Renal cortex interstitium (tissue), 11 donors: ENCODE results near the gene KIRREL1. TPM values are rescaled to one million over a fixed set of nuclear protein-coding genes. Genes with fewer than 3 reads are reported as not detected.
A peak's percentile ranks its signal among the peaks of the same experiment; 100 is the strongest.

Source experiments
- DNase-seq, 11 donors: peaks; one replicate each; pipeline ENCODE4 v3.0.0-alpha.2; 2013; ENCODE audit warnings: low read depth in 9 of 11, low spot score in 4 of 11; ENCODE audit errors: extremely low read depth in 1 of 11
- polyA plus RNA-seq, 3 donors: library from polyadenylated mRNA; unstranded; fragments of 120-200 nt; gene quantifications; one replicate each; pipeline ENCODE4 v1.2.1, GENCODE V29; 2013; ENCODE audit not compliant: insufficient read length in 3 of 3

The KIRREL1 gene
- polyA plus RNA-seq, 3 donors, result 171 to 186 (median 179) TPM

DNA sequence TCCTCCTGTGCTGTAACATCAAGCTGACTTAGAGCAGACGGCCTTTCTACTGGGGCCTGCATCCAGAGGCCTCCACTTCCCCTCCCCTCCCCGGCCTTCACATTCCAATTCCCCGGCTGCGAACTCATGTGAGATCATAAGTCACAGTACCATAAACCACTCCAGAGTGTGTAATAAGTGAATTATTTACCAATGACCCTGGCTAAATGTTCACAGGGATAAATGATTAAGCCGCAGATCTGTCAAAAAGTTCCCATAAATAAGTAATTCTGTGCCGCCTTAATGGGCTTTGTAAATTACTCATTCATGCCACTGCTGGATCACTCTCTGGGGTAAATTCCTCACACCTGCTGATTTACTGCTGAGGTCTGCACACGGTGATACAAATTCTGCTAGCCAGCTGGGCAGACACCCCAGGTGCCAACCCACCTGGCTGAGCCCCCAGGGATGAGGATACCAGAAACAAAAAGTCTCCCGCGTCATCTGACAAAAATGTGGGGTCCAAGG, 27.4 kb upstream of the KIRREL1 start:
- peak; percentile 67 to 92 (median 76) for DNase-seq

DNA sequence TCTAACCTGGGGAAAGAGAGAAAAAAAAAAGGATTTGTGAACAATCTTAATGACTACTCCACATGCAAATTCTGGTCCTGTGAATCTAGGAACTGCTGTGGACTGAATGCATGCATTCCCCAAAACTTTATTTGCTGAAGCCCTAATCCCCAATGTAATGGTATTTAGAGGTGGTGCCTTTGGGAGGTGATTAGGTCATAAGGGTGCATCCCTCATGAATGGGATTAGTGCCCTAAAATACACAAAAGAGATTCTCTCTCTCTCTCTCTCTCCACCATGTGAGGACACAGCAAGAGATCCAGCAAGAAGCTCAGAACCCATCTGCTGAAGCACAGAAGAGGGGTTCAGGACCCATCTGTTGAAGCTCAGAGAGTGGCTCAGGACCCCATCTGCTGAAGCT, 26.2 kb upstream of the KIRREL1 start:
- no peak for DNase-seq

DNA sequence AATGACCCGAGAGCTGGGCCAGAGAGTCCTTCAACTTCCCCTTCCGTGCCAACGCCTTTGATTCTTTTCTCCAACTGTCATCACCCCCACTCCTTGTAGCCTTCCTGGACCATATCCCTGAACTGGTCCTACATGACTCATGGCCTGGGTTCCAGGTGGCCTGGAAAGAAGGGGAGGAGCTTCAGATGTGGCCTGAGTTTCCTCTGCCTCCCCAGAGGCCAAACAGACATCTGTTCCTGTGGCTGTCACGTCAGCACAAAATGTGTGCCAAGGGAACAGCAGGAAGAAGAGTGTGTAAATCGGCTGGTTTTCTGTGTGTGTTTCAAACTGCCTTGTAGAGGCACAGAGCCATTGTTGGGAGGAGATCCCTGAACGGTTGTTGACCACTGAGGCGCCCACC, 24.9 kb upstream of the KIRREL1 start:
- no peak for DNase-seq

DNA sequence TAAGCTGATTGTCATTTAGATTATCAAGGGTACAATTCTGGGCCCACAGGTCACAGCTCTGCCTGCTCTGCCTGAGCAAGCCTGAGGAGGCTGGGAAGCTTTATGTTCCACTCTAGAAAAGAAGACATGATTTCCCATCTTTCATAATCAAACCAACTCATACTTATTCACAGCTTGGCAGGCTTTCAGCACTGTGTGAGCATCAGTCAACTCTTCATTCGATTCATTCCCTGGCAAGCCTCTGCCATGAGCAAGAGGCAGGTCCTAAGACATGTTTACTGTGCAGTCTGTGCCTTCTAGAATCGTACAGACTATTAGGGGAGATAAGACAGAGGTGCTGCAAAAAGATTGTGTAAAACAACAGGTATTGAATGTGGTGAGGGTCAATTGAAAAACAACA, 24.5 kb upstream of the KIRREL1 start:
- DNase-seq, result no peak

DNA sequence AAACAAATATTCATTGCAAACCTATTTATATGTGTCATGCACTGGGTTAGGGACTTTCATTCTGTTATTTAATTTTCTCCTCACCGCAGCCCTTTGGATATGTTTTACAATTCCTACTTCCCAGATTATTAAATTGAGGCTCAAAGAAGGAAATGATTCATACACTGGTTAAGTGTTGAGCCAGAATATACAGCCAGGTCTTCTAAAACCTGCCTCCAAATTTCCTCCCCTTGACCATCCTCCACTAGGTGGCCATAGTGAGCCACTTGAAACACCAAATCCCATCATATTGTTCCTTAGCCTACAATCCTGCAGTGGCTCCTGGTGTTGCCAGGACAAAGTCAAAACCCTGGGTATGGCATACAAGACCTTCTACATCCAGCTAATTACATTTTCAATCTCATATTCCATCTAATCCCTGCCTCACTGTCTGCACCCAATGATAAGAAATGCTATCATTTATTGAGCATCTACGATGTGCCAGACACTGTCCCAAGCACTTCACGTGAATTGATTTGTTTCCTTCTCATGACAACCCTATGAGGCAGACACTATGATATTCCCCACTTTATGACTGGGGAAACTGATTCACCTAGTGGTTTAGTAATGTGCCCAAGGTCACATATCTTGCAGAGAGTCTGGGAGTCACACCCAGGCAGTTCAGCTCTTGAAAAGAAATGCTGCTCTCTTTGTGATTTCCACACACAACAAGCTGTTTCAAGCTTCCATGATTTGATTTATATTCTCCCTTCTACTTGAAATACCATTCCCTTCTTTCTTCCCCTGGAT, 23.6 kb upstream of the KIRREL1 start:
- peak in 1 of 11 donors; percentile 68 for DNase-seq

DNA sequence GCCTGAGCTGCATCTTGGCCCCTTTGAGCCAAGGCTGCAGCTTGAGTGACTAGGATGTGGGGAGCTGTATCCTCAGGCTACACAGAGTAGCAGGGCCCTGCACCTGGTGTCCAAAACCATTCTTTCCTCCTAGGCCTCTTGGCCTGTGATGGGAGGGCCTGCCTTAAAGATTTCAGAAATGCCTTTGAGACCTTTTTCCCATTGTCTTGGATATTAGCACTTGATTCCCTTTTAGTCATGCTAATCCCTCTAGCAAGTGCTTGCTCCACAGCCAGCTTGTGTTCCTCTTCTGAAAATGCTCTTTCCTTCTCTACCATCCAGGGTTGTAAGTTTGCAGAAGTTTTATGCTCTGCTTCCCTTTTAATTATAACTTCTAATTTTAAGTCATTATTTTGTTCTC, 21.7 kb upstream of the KIRREL1 start:
- DNase-seq, result no peak

DNA sequence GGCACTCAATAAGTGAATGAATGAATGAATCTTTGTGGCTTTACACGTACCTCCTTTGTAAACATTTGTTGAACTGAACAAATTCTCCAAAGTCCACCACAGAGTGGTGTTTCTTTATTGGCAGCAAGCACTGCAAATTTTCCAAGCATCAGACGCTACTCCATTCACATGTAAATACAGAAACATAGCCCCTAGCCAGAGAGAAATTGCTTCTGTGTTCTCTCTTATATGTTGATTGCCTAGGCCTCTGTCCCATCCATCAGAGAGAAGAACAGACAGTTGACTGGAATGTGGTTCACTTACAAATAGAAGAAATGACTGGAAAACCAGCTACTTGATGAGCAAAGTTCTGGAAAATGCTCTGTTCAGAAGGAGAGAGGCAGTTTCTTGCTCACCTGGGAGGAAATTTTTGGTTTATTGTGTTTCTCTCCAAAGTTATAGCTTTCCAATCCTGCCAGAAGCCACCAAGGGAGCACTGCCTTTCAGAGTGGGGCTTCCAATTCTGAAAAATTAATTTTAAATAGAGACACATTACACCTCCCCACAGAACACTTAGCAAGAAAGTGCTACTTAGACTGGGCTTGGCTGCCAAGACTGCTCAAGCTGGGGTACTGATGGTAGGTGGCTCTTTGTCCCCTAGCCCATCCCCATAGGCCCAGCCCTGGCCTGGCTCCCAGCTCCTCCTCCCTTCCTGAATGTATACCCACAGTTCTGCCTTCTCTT, 18.1 kb upstream of the KIRREL1 start:
- DNase-seq, result no peak

DNA sequence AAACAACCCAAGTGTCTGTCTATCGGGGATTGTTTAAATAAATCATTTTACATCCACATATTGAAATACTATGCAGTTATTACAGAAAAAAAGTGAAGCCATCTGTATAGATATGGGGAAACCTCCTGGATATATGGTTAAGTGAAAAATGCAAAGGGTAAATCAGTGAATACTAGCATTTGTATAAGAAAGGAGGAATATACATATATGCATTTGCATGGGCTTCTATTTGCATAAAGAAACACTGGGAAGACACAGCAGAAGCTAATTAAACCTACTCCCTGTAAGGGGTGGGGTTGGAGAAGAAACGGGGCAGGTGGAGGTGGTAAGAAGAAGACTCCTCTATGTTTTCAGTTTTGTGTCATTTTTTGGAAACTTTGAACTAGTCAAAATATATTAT, 16.6 kb upstream of the KIRREL1 start:
- no peak for DNase-seq

DNA sequence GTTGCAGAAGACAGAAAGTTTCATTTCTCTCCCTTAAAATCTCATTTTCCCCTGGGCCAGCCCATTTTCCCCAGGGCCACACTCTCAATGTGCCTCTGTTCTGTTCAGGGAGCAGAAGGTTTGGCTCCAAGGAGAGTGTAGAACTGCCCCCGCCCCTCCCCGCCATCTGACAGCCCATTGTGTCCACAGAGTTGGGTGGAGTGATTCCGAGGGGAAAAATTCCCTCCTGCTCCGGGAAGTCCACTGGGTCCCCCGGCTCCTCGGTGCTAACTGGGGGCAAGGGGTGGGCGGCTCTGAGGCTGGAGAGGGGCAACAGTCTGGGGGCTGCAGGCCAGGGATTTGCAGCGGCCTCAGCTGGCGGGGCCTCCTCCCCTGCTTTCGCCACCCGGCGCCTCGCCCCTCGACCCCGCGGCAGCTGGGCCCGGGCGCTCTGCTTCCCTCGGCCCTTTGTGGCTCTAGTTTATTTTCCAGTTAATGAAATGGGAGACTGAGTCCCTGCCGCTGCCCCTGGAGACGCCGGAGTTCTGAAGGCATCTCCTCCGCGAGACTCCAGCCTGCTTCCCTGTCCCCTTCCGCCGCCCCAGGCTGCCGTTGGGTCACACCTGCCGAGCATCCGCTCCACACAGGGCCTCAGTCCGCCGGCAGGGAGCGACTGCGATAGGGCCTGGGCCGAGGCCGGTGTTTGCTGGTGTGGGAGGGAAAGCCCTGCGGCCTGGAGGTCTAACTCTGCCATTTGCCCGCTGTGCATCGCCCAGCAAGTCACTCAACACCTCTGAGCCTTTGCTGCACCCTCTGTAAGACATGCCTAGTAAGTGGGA, 14.7 kb upstream of the KIRREL1 start:
- DNase-seq, result no peak

DNA sequence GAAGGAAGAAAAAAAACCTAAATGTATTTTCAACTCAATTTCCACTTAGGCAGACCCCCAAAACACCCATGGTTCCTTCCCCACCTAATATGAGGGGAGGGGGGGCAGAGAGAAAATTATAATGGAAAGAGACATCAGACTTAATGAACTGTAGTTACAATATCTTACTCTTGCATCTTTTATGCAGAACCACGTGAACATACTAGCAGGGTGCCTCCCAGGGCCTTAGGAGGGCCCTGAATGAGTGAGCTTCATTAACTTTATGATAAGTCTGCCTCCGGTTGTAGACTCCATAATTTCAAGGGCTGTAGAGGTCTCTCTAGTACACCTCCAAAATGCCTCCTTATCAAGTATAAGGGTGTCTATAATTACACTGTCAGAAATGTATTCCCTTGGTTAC, 11.3 kb upstream of the KIRREL1 start:
- DNase-seq, result no peak

DNA sequence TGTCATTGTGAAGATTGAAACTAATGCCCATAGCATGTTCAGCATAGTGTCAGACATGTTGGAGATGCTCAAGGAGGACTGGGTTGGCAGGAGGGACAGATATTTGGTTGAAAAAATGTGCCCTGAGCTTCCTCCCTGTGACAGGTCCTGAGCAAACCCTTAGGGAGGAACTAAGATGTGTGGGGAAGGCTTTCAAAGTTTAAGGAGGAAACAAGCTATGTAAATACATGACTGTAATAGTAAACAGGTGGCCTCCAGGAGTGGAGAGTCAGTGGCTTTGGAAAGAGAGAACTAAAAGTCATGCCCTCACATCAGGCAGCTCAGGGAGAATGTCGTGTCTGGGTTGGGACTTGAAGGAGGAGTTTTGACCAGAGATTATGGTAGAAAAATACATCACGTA, 9.7 kb upstream of the KIRREL1 start:
- no peak for DNase-seq

DNA sequence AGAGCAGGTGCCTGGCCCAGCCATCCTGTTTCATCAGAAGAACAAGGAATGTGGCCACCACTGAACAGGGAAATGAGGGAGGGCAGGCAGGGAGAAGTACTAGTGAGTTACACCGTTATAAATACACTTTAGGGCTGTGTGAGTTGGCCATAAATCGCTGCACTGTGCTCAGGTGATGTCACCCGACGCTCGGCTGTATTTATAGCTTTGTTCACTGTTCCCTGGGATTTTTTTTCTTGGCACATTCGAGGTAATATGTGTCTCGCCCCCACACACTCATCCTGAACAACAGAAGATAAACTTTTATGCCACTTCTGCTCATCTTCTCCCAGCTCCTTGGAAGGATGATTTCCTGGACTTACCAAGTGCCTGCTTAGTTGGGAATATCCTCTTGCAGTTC, 9.0 kb upstream of the KIRREL1 start:
- no peak for DNase-seq

DNA sequence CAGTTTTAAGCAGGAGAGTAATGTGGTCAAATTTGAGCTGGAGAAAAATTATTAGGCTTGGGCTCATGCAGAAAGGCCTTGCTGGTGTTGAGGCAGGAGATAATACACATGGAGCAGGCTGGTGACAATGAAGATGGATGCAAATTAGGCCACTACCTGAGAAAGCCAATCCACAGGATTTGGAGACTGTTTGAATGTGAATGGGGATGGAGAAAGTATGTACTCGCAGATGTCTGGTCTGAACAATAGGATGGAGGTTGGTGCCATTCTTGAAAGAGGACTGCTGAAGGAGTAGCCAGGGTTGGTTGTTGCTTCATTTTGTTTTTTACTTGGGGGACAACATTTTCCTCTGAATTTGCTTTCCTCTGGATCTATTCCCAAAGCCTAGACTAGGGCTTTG, 8.0 kb upstream of the KIRREL1 start:
- DNase-seq, result no peak

DNA sequence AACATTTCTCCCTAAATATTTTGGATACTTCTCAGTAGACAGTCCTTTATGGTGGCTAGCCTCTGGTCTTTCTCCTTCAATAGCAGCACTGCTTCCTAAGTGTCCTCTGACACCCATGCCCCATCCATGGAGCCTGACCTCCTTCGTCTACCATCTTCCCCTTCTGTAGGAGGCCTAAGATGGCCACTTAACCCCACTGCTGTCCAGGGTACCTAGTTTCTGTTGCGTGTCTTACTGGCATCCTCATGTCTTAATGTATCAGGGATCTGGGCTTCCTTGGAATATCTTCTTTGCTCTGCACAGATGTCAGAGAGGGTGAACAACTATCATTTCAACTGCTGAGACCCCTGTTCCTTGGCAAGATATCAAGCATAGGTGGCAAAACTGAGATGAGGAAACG, 5.4 kb upstream of the KIRREL1 start:
- no peak for DNase-seq

DNA sequence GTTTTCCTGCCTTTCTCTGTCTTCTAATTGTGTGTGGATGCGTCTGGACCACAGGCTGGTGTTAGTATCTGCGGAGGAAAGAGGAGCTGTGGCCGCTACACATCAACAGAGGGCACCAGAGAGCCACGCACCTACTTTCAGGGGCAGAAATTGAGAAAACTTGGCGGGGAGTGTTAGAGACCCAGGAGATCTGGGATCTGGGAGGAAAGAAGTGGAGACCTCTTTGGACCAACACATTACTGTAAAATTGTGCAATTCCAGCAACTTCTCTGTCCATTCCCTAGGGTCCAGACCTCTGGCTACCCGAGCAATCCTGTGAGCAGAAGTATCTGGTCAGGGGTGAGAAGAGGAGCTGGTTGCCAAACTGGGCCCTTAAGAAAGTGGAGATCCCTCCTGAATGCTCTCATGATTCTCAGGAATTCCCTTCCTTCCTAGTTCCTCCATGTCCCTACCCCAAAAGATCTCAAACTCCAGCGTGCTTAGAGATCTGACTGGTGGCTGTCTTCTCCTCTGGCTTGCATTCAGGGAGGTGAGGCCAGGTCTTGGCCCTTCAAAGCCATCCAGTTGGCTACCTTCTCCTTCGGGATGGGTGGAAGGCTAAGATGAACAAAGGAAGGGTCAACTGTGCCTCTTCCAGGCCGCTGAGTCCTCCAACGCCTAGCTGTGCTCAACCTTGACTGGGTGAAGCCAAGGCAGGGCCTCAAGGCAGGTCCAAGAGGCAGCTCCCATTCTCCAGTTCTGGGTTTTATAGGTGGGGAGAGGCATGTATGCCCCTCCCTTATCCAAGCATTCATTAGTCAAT, 1.2 kb upstream of the KIRREL1 start:
- DNase-seq, result peak in 3 of 11 donors; percentile 73 to 81 (median 74)

DNA sequence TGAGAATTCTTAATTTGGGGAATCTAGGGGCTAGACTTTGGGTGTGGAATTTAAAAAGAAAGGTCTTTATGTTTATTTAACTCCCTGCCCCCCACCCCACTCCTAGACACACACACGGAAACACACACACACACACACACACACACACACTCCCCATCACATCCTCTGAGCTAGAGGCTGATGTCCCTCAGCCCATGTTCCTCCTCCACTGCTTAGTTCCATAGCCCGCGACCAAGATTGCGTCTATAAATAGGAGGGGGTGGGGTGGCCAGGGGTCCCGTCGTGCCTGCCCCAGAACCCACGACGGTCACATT, 655 bp upstream of the KIRREL1 start:
- no peak for DNase-seq

DNA sequence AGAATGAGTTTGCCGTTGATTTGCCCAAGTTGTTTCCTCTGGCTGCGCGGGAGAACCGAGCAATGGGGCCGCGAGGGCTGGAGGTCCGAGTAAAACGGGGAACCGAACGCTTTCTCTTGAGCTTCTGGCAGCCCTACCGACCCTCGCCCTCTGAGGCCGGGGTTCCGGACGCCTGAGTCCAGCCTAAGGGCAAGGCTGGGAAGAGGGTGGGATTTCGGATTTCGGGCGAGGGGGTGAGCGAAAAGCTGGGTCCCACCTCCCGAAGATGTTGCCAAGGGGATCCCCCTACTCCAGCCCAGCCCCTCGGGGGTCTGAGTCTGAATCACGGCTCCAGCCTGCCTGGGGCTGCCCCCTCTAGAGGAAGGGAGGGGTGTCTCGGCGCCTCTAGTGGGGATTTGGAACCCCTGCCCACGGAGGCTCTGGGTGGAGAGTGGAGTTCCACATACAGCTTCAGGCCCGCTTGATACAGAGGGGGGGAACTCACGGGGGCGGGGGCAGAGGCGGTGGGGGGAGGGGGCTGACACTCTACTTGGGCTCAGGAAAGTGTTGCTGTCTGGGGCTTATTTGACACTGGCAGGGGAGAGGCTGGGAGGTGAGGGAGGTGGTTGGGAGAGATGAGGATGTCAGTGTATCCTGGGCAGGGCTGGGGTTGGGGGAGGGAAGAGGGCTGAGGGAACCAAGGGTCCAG, 617 bp downstream of the KIRREL1 start:
- no peak for DNase-seq

DNA sequence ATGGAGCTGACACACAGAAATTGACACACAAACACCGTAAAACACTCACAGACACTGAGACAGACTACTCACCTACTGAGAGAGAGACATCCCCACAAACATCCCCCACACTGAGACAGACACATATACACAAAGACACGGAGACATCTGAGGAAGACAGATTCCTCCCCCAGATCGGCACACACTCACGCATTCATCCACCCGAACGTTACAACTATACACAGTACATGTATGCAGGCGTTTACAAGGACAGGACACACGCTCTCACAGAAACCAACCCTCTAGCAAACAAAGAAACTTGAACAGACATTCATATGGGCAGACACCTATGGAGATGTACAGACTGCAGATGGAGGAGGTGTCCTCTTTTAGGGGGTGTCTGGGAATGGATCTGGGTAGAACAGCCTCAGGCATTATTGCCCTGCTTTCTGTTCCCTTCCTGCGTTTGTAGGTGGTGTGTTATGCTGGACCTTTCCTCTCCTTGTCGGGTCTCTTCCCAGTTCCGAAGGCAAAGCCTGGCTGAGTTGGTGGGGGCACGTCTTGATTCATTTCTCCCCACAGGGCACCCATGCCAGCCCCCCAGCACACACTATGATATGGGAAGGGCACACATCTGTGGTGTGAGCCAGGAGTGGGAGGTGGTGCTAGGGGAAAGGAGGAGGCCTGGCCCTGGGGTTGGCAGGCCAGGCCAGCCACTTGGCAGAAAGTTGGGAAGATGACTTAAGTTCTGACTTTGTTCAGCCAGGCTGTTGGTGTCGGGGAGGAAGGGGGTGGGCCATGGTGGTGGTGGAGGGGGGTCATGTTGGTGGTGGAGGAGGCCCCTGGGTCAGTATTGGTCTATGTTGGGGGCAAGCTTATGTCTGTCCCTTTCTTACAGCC, 1.5 kb downstream of the KIRREL1 start:
- no peak for DNase-seq
